ENCODE measurements around the gene BLVRB. TPM values are rescaled to one million over a fixed set of nuclear protein-coding genes. Genes with fewer than 3 reads are reported as not detected.
"Not testable (repeated sequence)": the region's sequence is repeated elsewhere in the genome, so short reads cannot be mapped to it uniquely, and the experiment has no call there.

The BLVRB gene
- total and polyA plus RNA-seq, 2 experiments from 2014 or later = 43.7 to 53.7 TPM

GRCh38 chr19:40410030-40410389 is 55.5 kb downstream of the BLVRB start (continued):
- TF ChIP-seq ZNF462 (CRISPR knock-in tag; IDR thresholded peaks at IDR 0.05) (no peak), CTCF (conservative IDR thresholded peaks at IDR 0.05; ENCODE audit: low read depth in 2 of 2) (no peak), ETS1 (IDR thresholded peaks at IDR 0.05) (no peak)

- not testable (repeated sequence) for H3K4me3 Mint-ChIP-seq; DNase-seq (ENCODE audit: low spot score); H2AFZ ChIP-seq; H3K36me3 ChIP-seq (ENCODE audit: insufficient read depth); H3K79me2 ChIP-seq (replicated peaks; ENCODE audit: insufficient read depth); H3F3A ChIP-seq (replicated peaks; ENCODE audit: low read depth); H3K9me2 ChIP-seq (ENCODE audit: insufficient read depth); H3K27me3 Mint-ChIP-seq (ENCODE audit: insufficient read depth, low read depth, poor library complexity); H3K27ac Mint-ChIP-seq; H3K4me2 ChIP-seq; H3K27me3 ChIP-seq (ENCODE audit: insufficient read depth); H3K27ac ChIP-seq (ENCODE audit: low read depth); ATAC-seq; H4K20me1 ChIP-seq (replicated peaks; ENCODE audit: insufficient read depth); H3K4me3 ChIP-seq; H3K36me3 Mint-ChIP-seq (ENCODE audit: low read depth); H3K9me3 Mint-ChIP-seq
- peaks cover 28% of the 10 kb centered on the region for H3K4me1 ChIP-seq (ENCODE audit: insufficient read depth)
- peaks cover 33% of the 10 kb centered on the region for H3K4me1 Mint-ChIP-seq
Observed at GRCh38 chr19:40408598-40408925, 57.0 kb downstream of the BLVRB start.
